WTC11 (cell line): ENCODE results near the gene SART1.

ENCODE experiments used
- CTCF ChIP-seq: fragments of 200-600 bp; IDR thresholded peaks from 2 replicates; pipeline ENCODE4 v1.8.0; 2022; ENCODE audit warnings: antibody characterized with exemption
- E2F1 ChIP-seq: sonication (generic); formaldehyde crosslinking; IDR thresholded peaks from 2 replicates; pipeline ENCODE4 v1.8.0; 2022; ENCODE audit warnings: mild to moderate bottlenecking, missing genetic modification reagents
- E2F5 ChIP-seq: sonication (generic); formaldehyde crosslinking; IDR thresholded peaks from 2 replicates; pipeline ENCODE4 v1.8.1; 2022; ENCODE audit warnings: mild to moderate bottlenecking, moderate library complexity, missing genetic modification reagents
- EMX1 ChIP-seq: fragments of 250-450 bp; sonication (Bioruptor Pico); IDR thresholded peaks from 2 replicates; pipeline ENCODE4 v1.8.0; 2021; ENCODE audit warnings: mild to moderate bottlenecking
- NFE2L1 ChIP-seq: sonication (generic); formaldehyde crosslinking; IDR thresholded peaks from 2 replicates; pipeline ENCODE4 v1.8.1; 2023; ENCODE audit warnings: missing genetic modification reagents
- TEAD1 ChIP-seq: sonication (generic); formaldehyde crosslinking; IDR thresholded peaks from 2 replicates; pipeline ENCODE4 v1.8.0; 2022; ENCODE audit warnings: mild to moderate bottlenecking, missing genetic modification reagents
- ZNF121 ChIP-seq: sonication (generic); formaldehyde crosslinking; IDR thresholded peaks from 2 replicates; pipeline ENCODE4 v1.8.0; 2023; ENCODE audit warnings: missing genetic modification reagents

GRCh38 chr11:65962141-65962564 is 619 bp downstream of the SART1 start:
- TF ChIP-seq E2F1 = no peak
- TF ChIP-seq CTCF = no peak
- TF ChIP-seq TEAD1 = no peak
- TF ChIP-seq NFE2L1 = no peak
- no peak for TF ChIP-seq E2F5
- no peak for TF ChIP-seq EMX1 (CRISPR knock-in tag)
- TF ChIP-seq ZNF121 (CRISPR knock-in tag) = no peak
